Measurements from ENCODE around the gene MRPS7. TPM values are rescaled to one million over a fixed set of nuclear protein-coding genes. Genes with fewer than 3 reads are reported as not detected.

Gene MRPS7
- total and polyA plus RNA-seq, 10 of the 15 experiments (the other 5 are each of a cell fraction or from before 2014, with no cell fraction given), result 88.4 to 217 (median 109) TPM

DNA sequence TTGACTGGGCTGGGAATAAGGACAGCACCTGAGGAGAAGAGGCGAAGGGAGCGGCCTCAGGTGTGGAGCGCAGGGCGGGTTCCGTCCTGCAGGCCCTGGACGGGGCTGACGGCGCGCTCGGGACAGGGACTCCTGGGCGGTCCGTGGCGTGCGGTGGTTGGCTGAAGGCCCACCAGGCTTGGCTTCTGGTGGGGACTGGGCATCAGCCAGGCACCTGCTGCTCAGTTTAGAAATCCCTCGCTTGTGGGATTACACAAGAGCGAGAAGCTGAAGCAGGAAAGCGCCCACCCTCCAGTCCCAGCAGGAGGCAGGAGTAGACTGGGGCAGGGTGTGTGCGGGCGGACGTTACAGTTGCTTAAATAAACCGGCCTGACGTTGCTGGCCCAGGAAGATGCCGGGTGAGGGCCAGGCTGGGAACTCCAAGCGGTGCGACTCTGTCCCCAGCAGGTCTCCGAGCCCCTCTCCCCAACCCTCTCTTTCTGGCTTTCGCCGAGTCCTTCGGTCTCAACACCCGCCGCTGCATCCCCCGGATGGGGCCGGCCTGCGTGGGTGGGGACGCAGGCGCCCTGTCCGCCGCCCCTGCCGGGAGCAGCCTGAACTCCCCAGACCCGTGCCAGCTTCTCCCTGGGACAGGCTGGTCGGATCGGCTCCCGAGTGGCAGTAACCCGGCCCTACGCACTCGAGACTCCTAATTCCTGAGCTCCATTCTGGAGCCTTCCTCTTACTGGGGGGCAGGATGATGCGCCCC, 8.7 kb downstream of the MRPS7 start:
- H3K4me2 ChIP-seq (ENCODE audit: control insufficient read depth, insufficient read depth), result peak overlapping the region; percentile 81
- ChIA-PET POLR2A (interaction anchor here (0.6 to 6.4 kb wide), 24 partner anchors 9 to 990 kb away, joined by 3 to 73 read pairs (median 5); partner anchors contain the start of genes GGA3, GRB2, MRPS7 and SLC25A19), SMC1A (ENCODE audit: uncharacterized antibody, unreplicated experiment) (interaction anchor here (1.0 to 2.8 kb wide), 20 partner anchors 9 to 309 kb away, joined by 3 to 24 read pairs (median 6); partner anchors contain the start of genes GGA3, GRB2, MRPS7 and NUP85), CTCF (interaction anchor here (0.6 to 5.3 kb wide), 51 partner anchors 9 to 363 kb away, joined by 3 to 58 read pairs (median 4); partner anchors contain the start of genes GGA3, GRB2, MRPL58 and MRPS7), RAD21 (ENCODE audit: unreplicated experiment) (interaction anchor here (0.6 to 4.8 kb wide), 34 partner anchors 9 to 325 kb away, joined by 3 to 68 read pairs (median 6); partner anchors contain the start of genes GGA3, GRB2, MRPL58 and MRPS7)
- peaks cover 32% of the 10 kb centered on the region for H3K79me2 ChIP-seq (ENCODE audit: control insufficient read depth, insufficient read depth, low read length)
- in situ Hi-C loops (cut with MboI) (loop anchor here (5.0 kb wide), 1 partner anchor 142 kb away; no protein-coding TSS in a partner anchor), intact Hi-C loops (cut with micrococcal nuclease; ENCODE audit: unreplicated experiment) (loop anchor here (2.0 kb wide), 2 partner anchors 134 to 142 kb away; partner anchors contain the start of gene GRB2)
- H4K20me1 ChIP-seq (ENCODE audit: control insufficient read depth, insufficient read depth), result no peaks in the 10 kb centered on the region
- peaks cover 16 to 24% of the 10 kb centered on the region in 2 experiments; a peak in 3 of 4 replicates for H3K36me3 ChIP-seq (ENCODE audit: control insufficient read depth in 2 of 2, insufficient read depth in 2 of 2, low read length in 1 of 2)
- FAIRE-seq (peak; percentile 69), DNase-seq (ENCODE audit: low read depth, low spot score) (no peak), ATAC-seq (peak; percentile 64)
- H3K9me3 ChIP-seq (replicated peaks; ENCODE audit: control insufficient read depth, insufficient read depth, low read length), result no peaks in the 10 kb centered on the region
- H3K9ac ChIP-seq (ENCODE audit: control insufficient read depth, insufficient read depth, low read length), result peak overlapping the region; percentile 83
- peak overlapping the region; percentile 77 for H3K4me3 ChIP-seq
- H3K27ac ChIP-seq (ENCODE audit: control insufficient read depth, insufficient read depth), result peak overlapping the region; percentile 85
- BruUV-seq (replicated peaks), result no TSS peak
- peaks cover 24% of the 10 kb centered on the region for H3K4me1 ChIP-seq (ENCODE audit: control insufficient read depth, insufficient read depth, low read length)
- under 1% methylated on average over 47 of the region's 47 CpGs for WGBS (ENCODE audit: insufficient coverage, insufficient replicate concordance, low lambda C conversion rate, missing lambda C conversion rate)
- peak overlapping the region; percentile 54 for H2AFZ ChIP-seq (ENCODE audit: control insufficient read depth, low read depth, low read length)
- no peaks in the 10 kb centered on the region for H3K27me3 ChIP-seq (replicated peaks in 1 of 2; ENCODE audit: control insufficient read depth in 2 of 2, insufficient read depth in 2 of 2, low read length in 1 of 2)
- no peak for TF ChIP-seq FOXM1 (IDR thresholded peaks at IDR 0.05; ENCODE audit: low read depth, low read length)
- no peak for TF ChIP-seq ZBTB4 (CRISPR knock-in tag; IDR thresholded peaks at IDR 0.05)
- TF ChIP-seq MAX (IDR thresholded peaks at IDR 0.05; ENCODE audit: low read depth, low read length), result no peak
- TF ChIP-seq HSF1 (IDR thresholded peaks at IDR 0.05; ENCODE audit: low read depth, low read length), result no peak
- TF ChIP-seq, protein P1, sequence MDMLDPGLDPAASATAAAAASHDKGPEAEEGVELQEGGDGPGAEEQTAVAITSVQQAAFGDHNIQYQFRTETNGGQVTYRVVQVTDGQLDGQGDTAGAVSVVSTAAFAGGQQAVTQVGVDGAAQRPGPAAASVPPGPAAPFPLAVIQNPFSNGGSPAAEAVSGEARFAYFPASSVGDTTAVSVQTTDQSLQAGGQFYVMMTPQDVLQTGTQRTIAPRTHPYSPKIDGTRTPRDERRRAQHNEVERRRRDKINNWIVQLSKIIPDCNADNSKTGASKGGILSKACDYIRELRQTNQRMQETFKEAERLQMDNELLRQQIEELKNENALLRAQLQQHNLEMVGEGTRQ (IDR thresholded peaks at IDR 0.05; ENCODE audit: borderline replicate concordance, low read depth, low read length), result no peak
- TF ChIP-seq EZH2 (IDR thresholded peaks at IDR 0.05; ENCODE audit: borderline replicate concordance, control insufficient read depth, low read depth, low read length), result no peak
- TF ChIP-seq SMC3 (IDR thresholded peaks at IDR 0.05; ENCODE audit: borderline replicate concordance, low read length), result peak; percentile 27; the same call in 1 of the 2 replicates
- TF ChIP-seq JUND (IDR thresholded peaks at IDR 0.05; ENCODE audit: low read depth, low read length), result no peak
- no peak for TF ChIP-seq HDAC2 (IDR thresholded peaks at IDR 0.05)
- no peak for TF ChIP-seq RCOR1 (conservative IDR thresholded peaks at IDR 0.05; ENCODE audit: low read depth, low read length)
- no peak for TF ChIP-seq HCFC1 (IDR thresholded peaks at IDR 0.05; ENCODE audit: low read length)
- TF ChIP-seq NR2C1 (IDR thresholded peaks at IDR 0.05), result no peak
- TF ChIP-seq CBX5 (IDR thresholded peaks at IDR 0.05; ENCODE audit: low read depth), result no peak
- TF ChIP-seq POLR2AphosphoS5 (IDR thresholded peaks at IDR 0.05; ENCODE audit: low read length), result 0 out of 2 replicates have a peak, but pooled peaks have one; percentile 52
- no peak for TF ChIP-seq CHD4 (IDR thresholded peaks at IDR 0.05)
